IPS-15b (cell line): ENCODE data around the gene LRRC52.

Experiments
- H3K27me3 ChIP-seq: one replicate; pipeline ENCODE4 v1.6.1; 2013; ENCODE audit warnings: low read length; ENCODE audit not compliant: control insufficient read depth, insufficient read depth
- H3K36me3 ChIP-seq: one replicate; pipeline ENCODE4 v1.6.1; 2013; ENCODE audit warnings: low read length; ENCODE audit not compliant: control insufficient read depth, insufficient read depth
- H3K4me1 ChIP-seq: one replicate; pipeline ENCODE4 v1.6.1; 2013; ENCODE audit warnings: mild to moderate bottlenecking, low read length; ENCODE audit not compliant: control insufficient read depth, insufficient read depth
- H3K4me3 ChIP-seq: one replicate; pipeline ENCODE4 v1.5.1; 2013; ENCODE audit warnings: low read depth, low read length
- H3K9ac ChIP-seq: one replicate; pipeline ENCODE4 v1.6.1; 2013; ENCODE audit warnings: low read depth, mild to moderate bottlenecking, low read length
- H3K9me3 ChIP-seq: one replicate; pipeline ENCODE4 v1.6.1; 2013; ENCODE audit warnings: mild to moderate bottlenecking, low read length; ENCODE audit not compliant: control insufficient read depth, insufficient read depth

The LRRC52 gene

GRCh38 chr1:165543532-165544438 lies at the start of gene LRRC52:
LRRC52 (plus strand) TSS chr1:165544000; CDS start chr1:165544297, 297 bp downstream.
- Histone ChIP-seq H3K36me3 (no peaks in the 10 kb centered on the region), H3K27me3 (peaks cover 8% of the 10 kb centered on the region), H3K9ac (no peak within 1 kb of the TSS), H3K4me3 (no peak within 1 kb of the TSS), H3K9me3 (no peaks in the 10 kb centered on the region), H3K4me1 (peaks cover 4% of the 10 kb centered on the region)

- Histone ChIP-seq H3K27me3 (no peaks in the 10 kb centered on the region), H3K9me3 (no peaks in the 10 kb centered on the region), H3K36me3 (no peaks in the 10 kb centered on the region), H3K4me3 (no peak overlapping the region), H3K4me1 (no peaks in the 10 kb centered on the region), H3K9ac (no peak overlapping the region)
Observed at GRCh38 chr1:165494949-165495857, 48.6 kb upstream of the LRRC52 start.

- no peaks in the 10 kb centered on the region for H3K36me3 ChIP-seq
- no peaks in the 10 kb centered on the region for H3K27me3 ChIP-seq
- no peak overlapping the region for H3K4me3 ChIP-seq
- H3K4me1 ChIP-seq: no peaks in the 10 kb centered on the region
- no peak overlapping the region for H3K9ac ChIP-seq
- H3K9me3 ChIP-seq: no peaks in the 10 kb centered on the region
Observed at GRCh38 chr1:165495858-165496205, 48.0 kb upstream of the LRRC52 start.

GRCh38 chr1:165496501-165496900 lies 47.3 kb upstream of the LRRC52 start:
- Histone ChIP-seq H3K4me3 (no peak overlapping the region), H3K27me3 (no peaks in the 10 kb centered on the region), H3K9ac (no peak overlapping the region), H3K4me1 (no peaks in the 10 kb centered on the region), H3K36me3 (no peaks in the 10 kb centered on the region), H3K9me3 (no peaks in the 10 kb centered on the region)

- Histone ChIP-seq H3K4me3 (no peak overlapping the region), H3K4me1 (no peaks in the 10 kb centered on the region), H3K9me3 (no peaks in the 10 kb centered on the region), H3K27me3 (no peaks in the 10 kb centered on the region), H3K9ac (no peak overlapping the region), H3K36me3 (no peaks in the 10 kb centered on the region)
Observed at GRCh38 chr1:165497069-165498013, 46.5 kb upstream of the LRRC52 start.

- H3K9me3 ChIP-seq: no peaks in the 10 kb centered on the region
- H3K4me3 ChIP-seq: no peak overlapping the region
- H3K4me1 ChIP-seq: no peaks in the 10 kb centered on the region
- no peaks in the 10 kb centered on the region for H3K36me3 ChIP-seq
- H3K9ac ChIP-seq: no peak overlapping the region
- no peaks in the 10 kb centered on the region for H3K27me3 ChIP-seq
Observed at GRCh38 chr1:165501330-165501969, 42.4 kb upstream of the LRRC52 start.

GRCh38 chr1:165501970-165502348 lies 41.8 kb upstream of the LRRC52 start:
- Histone ChIP-seq H3K4me3 (no peak overlapping the region), H3K27me3 (no peaks in the 10 kb centered on the region), H3K4me1 (no peaks in the 10 kb centered on the region), H3K9me3 (no peaks in the 10 kb centered on the region), H3K36me3 (no peaks in the 10 kb centered on the region), H3K9ac (no peak overlapping the region)

GRCh38 chr1:165507570-165507969 lies 36.2 kb upstream of the LRRC52 start:
- Histone ChIP-seq H3K9ac (no peak overlapping the region), H3K27me3 (no peaks in the 10 kb centered on the region), H3K36me3 (no peaks in the 10 kb centered on the region), H3K9me3 (no peaks in the 10 kb centered on the region), H3K4me3 (no peak overlapping the region), H3K4me1 (no peaks in the 10 kb centered on the region)

GRCh38 chr1:165508291-165508690 lies 35.5 kb upstream of the LRRC52 start:
- no peaks in the 10 kb centered on the region for H3K27me3 ChIP-seq
- no peak overlapping the region for H3K9ac ChIP-seq
- H3K4me1 ChIP-seq: no peaks in the 10 kb centered on the region
- no peaks in the 10 kb centered on the region for H3K9me3 ChIP-seq
- no peaks in the 10 kb centered on the region for H3K36me3 ChIP-seq
- no peak overlapping the region for H3K4me3 ChIP-seq

- Histone ChIP-seq H3K27me3 (no peaks in the 10 kb centered on the region), H3K4me1 (no peaks in the 10 kb centered on the region), H3K36me3 (no peaks in the 10 kb centered on the region), H3K9ac (no peak overlapping the region), H3K4me3 (no peak overlapping the region), H3K9me3 (no peaks in the 10 kb centered on the region)
Observed at GRCh38 chr1:165512816-165513215, 31.0 kb upstream of the LRRC52 start.

GRCh38 chr1:165516469-165516868 lies 27.3 kb upstream of the LRRC52 start:
- Histone ChIP-seq H3K4me1 (no peaks in the 10 kb centered on the region), H3K9me3 (no peaks in the 10 kb centered on the region), H3K27me3 (no peaks in the 10 kb centered on the region), H3K9ac (no peak overlapping the region), H3K36me3 (no peaks in the 10 kb centered on the region), H3K4me3 (no peak overlapping the region)
